IMR-90 (cell line): ENCODE results near the gene SDK1.

Experiments used
- BHLHE40 ChIP-seq: fragments of 150-350 bp; IDR thresholded peaks from 2 replicates; pipeline ENCODE4 v1.6.1; 2016; ENCODE audit warnings: mild to moderate bottlenecking, low read depth, low read length
- CEBPB ChIP-seq: IDR thresholded peaks from 2 replicates; pipeline ENCODE4 v1.6.1; 2012; ENCODE audit warnings: low read depth, low read length, improper control_type of control experiment
- CTCF ChIP-seq: conservative IDR thresholded peaks from 2 replicates; pipeline ENCODE4 v1.5.1; 2012; ENCODE audit warnings: mild to moderate bottlenecking, low read depth, low read length, improper control_type of control experiment
- FOS ChIP-seq: fragments of 150-350 bp; IDR thresholded peaks from 2 replicates; pipeline ENCODE4 v1.6.1; 2016; ENCODE audit warnings: low read depth, low read length
- MAFK ChIP-seq: IDR thresholded peaks from 2 replicates; pipeline ENCODE4 v1.6.1; 2012; ENCODE audit warnings: low read depth, low read length, improper control_type of control experiment
- MAZ ChIP-seq: IDR thresholded peaks from 2 replicates; pipeline ENCODE4 v1.6.1; 2012; ENCODE audit warnings: low read depth, mild to moderate bottlenecking, low read length, improper control_type of control experiment, moderate library complexity, borderline replicate concordance
- NFE2L2 ChIP-seq: fragments of 150-350 bp; IDR thresholded peaks from 2 replicates; pipeline ENCODE4 v1.6.1; 2016; ENCODE audit warnings: low read depth, mild to moderate bottlenecking, low read length
- POLR2A ChIP-seq: IDR thresholded peaks from 2 replicates; pipeline ENCODE4 v1.6.1; 2012; ENCODE audit warnings: mild to moderate bottlenecking, low read depth, low read length
- RAD21 ChIP-seq: IDR thresholded peaks from 2 replicates; pipeline ENCODE4 v1.6.1; 2012; ENCODE audit warnings: low read length, improper control_type of control experiment
- RCOR1 ChIP-seq: IDR thresholded peaks from 2 replicates; pipeline ENCODE4 v1.6.1; 2012; ENCODE audit warnings: mild to moderate bottlenecking, low read length, improper control_type of control experiment; ENCODE audit not compliant: insufficient replicate concordance
- RFX5 ChIP-seq: IDR thresholded peaks from 2 replicates; pipeline ENCODE4 v1.8.0; 2012; ENCODE audit warnings: low read depth, mild to moderate bottlenecking, low read length, moderate library complexity
- SMC3 ChIP-seq: fragments of 150-350 bp; IDR thresholded peaks from 2 replicates; pipeline ENCODE4 v1.6.1; 2016; ENCODE audit warnings: low read depth, mild to moderate bottlenecking, antibody characterized with exemption, low read length, moderate library complexity
- USF2 ChIP-seq: fragments of 150-350 bp; IDR thresholded peaks from 2 replicates; pipeline ENCODE4 v1.6.1; 2017; ENCODE audit warnings: mild to moderate bottlenecking, antibody characterized with exemption, low read length, low read depth

GRCh38 chr7:4299431-4299830 lies 998.4 kb downstream of the SDK1 start:
- no peak for TF ChIP-seq CTCF
- no peak for TF ChIP-seq SMC3
- TF ChIP-seq NFE2L2 = no peak
- TF ChIP-seq CEBPB = no peak
- no peak for TF ChIP-seq POLR2A
- TF ChIP-seq RAD21 = no peak
- no peak for TF ChIP-seq BHLHE40
- no peak for TF ChIP-seq RFX5
- TF ChIP-seq MAZ = no peak
- no peak for TF ChIP-seq MAFK
- no peak for TF ChIP-seq FOS
- no peak for TF ChIP-seq USF2
- TF ChIP-seq RCOR1 = no peak
